GM23338 (cell line): Measurements from ENCODE around the gene ERVH48-1. TPM values are rescaled to one million over a fixed set of nuclear protein-coding genes. Genes with fewer than 3 reads are reported as not detected.

Source experiments
- ATAC-seq: fragments of 200-7000 bp; cut with Tn5 transposase; 3 replicates; pipeline ENCODE4 v1.9.1; 2020
- DNase-seq: peaks from one replicate; pipeline ENCODE4 v3.0.0-alpha.2; 2015; ENCODE audit warnings: low spot score
- H2AFZ ChIP-seq: fragments of 200-600 bp; sonication (generic); 2 replicates; pipeline ENCODE4 v1.8.0; 2016; ENCODE audit warnings: antibody characterized with exemption, mild to moderate bottlenecking, moderate library complexity
- H3F3A ChIP-seq: fragments of 200-600 bp; sonication (generic); replicated peaks from 2 replicates; pipeline ENCODE4 v1.8.0; 2017; ENCODE audit warnings: antibody characterized with exemption, mixed run types, low read depth
- H3K27ac ChIP-seq: fragments of 200-600 bp; sonication (generic); 2 replicates; pipeline ENCODE4 v1.6.1; 2016; ENCODE audit warnings: low read depth
- H3K27me3 ChIP-seq: fragments of 200-600 bp; sonication (generic); 2 replicates; pipeline ENCODE4 v1.8.0; 2016; ENCODE audit warnings: mild to moderate bottlenecking, mixed run types, moderate library complexity; ENCODE audit not compliant: insufficient read depth
- H3K36me3 ChIP-seq: fragments of 200-600 bp; sonication (generic); 2 replicates; pipeline ENCODE4 v1.8.0; 2016; ENCODE audit warnings: mild to moderate bottlenecking; ENCODE audit not compliant: insufficient read depth
- H3K4me1 ChIP-seq: fragments of 200-600 bp; sonication (generic); 2 replicates; pipeline ENCODE4 v1.8.0; 2016; ENCODE audit warnings: mild to moderate bottlenecking, moderate library complexity; ENCODE audit not compliant: insufficient read depth
- H3K4me2 ChIP-seq: fragments of 200-600 bp; sonication (generic); 2 replicates; pipeline ENCODE4 v1.7.1; 2017; ENCODE audit warnings: mixed run types
- H3K4me3 ChIP-seq: fragments of 200-600 bp; sonication (generic); 2 replicates; pipeline ENCODE4 v1.6.1; 2016; ENCODE audit warnings: mixed run types
- H3K79me2 ChIP-seq: fragments of 200-600 bp; sonication (generic); replicated peaks from 2 replicates; pipeline ENCODE4 v1.8.0; 2017; ENCODE audit warnings: mild to moderate bottlenecking; ENCODE audit not compliant: insufficient read depth
- H3K9me2 ChIP-seq: fragments of 200-600 bp; sonication (generic); 2 replicates; pipeline ENCODE4 v1.8.0; 2017; ENCODE audit not compliant: insufficient read depth
- H4K20me1 ChIP-seq: fragments of 200-600 bp; sonication (generic); replicated peaks from 2 replicates; pipeline ENCODE4 v1.8.0; 2017; ENCODE audit warnings: mild to moderate bottlenecking; ENCODE audit not compliant: insufficient read depth
- H3K27ac Mint-ChIP-seq: 2 replicates; pipeline ENCODE4 v1.8.0; 2020; ENCODE audit warnings: inconsistent platforms, mild to moderate bottlenecking, moderate library complexity, mixed read lengths
- H3K27me3 Mint-ChIP-seq: 3 replicates; pipeline ENCODE4 v1.8.0; 2022; ENCODE audit warnings: low read depth, mild to moderate bottlenecking, moderate library complexity, mixed read lengths, inconsistent platforms; ENCODE audit not compliant: insufficient read depth, poor library complexity
- H3K36me3 Mint-ChIP-seq: 3 replicates; pipeline ENCODE4 v1.8.0; 2021; ENCODE audit warnings: low read depth, mild to moderate bottlenecking, inconsistent platforms, moderate library complexity, mixed read lengths
- H3K4me1 Mint-ChIP-seq: 3 replicates; pipeline ENCODE4 v1.8.0; 2020; ENCODE audit warnings: mild to moderate bottlenecking, inconsistent platforms, mixed read lengths
- H3K4me3 Mint-ChIP-seq: 3 replicates; pipeline ENCODE4 v1.8.0; 2021; ENCODE audit warnings: moderate library complexity, mild to moderate bottlenecking, inconsistent platforms, mixed read lengths
- H3K9me3 Mint-ChIP-seq: 3 replicates; pipeline ENCODE4 v1.8.0; 2020; ENCODE audit warnings: moderate library complexity, mild to moderate bottlenecking, inconsistent platforms, mixed read lengths
- ETS1 ChIP-seq: IDR thresholded peaks from 2 replicates; pipeline ENCODE4 v1.6.1; 2016; ENCODE audit warnings: antibody characterized with exemption
- EZH2phosphoT487 ChIP-seq: fragments of 200-600 bp; sonication (generic); IDR thresholded peaks from one replicate; pipeline ENCODE4 v1.8.1; 2018; ENCODE audit warnings: antibody characterized with exemption; ENCODE audit not compliant: unreplicated experiment
- NANOG ChIP-seq: IDR thresholded peaks from 2 replicates; pipeline ENCODE4 v1.6.1; 2016; ENCODE audit warnings: antibody characterized with exemption, borderline replicate concordance
- POLR2AphosphoS5 ChIP-seq: IDR thresholded peaks from 2 replicates; pipeline ENCODE4 v1.6.1; 2016; ENCODE audit warnings: antibody characterized with exemption, low read depth
- REST ChIP-seq: IDR thresholded peaks from one replicate; pipeline ENCODE4 v1.6.1; 2018; ENCODE audit warnings: antibody characterized with exemption; ENCODE audit not compliant: unreplicated experiment
- STAT1 ChIP-seq: IDR thresholded peaks from one replicate; pipeline ENCODE4 v1.6.1; 2016; ENCODE audit warnings: antibody characterized with exemption; ENCODE audit not compliant: unreplicated experiment
- ZNF114 ChIP-seq: fragments of 250-450 bp; sonication (Bioruptor Pico); IDR thresholded peaks from 2 replicates; pipeline ENCODE4 v1.5.0; 2020; ENCODE audit warnings: mild to moderate bottlenecking, moderate library complexity
- ZNF331 ChIP-seq: fragments of 250-450 bp; sonication (Bioruptor Pico); IDR thresholded peaks from 2 replicates; pipeline ENCODE4 v1.5.0; 2020; ENCODE audit warnings: low read depth, mild to moderate bottlenecking, moderate library complexity
- polyA plus RNA-seq: library from polyadenylated mRNA; unstranded; fragments of >200 nt; fragmentation: Nextera tagmentation; extraction: Ambion mirVana; gene quantifications from 2 replicates; pipeline ENCODE4 v1.2.1, GENCODE V29; 2016
- total RNA-seq: library from RNA; depleted of rRNA; stranded (reverse); fragments of >200 nt; shearing (Covaris generic); gene quantifications from 2 replicates; pipeline ENCODE4 v1.2.3, GENCODE V29; 2014
- TF ChIP-seq, protein P1 (sequence below), 2 experiments: fragments of 200-600 bp in 1 of 2; sonication (generic) in 1 of 2; conservative IDR thresholded peaks; 2 replicates each; pipeline versions ENCODE4 v1.5.1 to v1.6.1; 2016 to 2017; ENCODE audit warnings: antibody characterized with exemption in 2 of 2, low read depth in 2 of 2, mild to moderate bottlenecking in 2 of 2, moderate library complexity in 1 of 2
- TF ChIP-seq, protein P2 (sequence below): fragments of 250-450 bp; sonication (Bioruptor Pico); IDR thresholded peaks from 2 replicates; pipeline ENCODE4 v1.5.0; 2020; ENCODE audit warnings: mild to moderate bottlenecking, moderate library complexity

Gene ERVH48-1
- total and polyA plus RNA-seq, 2 experiments from 2014 or later: 31.7 to 37.0 TPM

- TF ChIP-seq REST (no peak), STAT1 (no peak)
- TF ChIP-seq, protein P1, sequence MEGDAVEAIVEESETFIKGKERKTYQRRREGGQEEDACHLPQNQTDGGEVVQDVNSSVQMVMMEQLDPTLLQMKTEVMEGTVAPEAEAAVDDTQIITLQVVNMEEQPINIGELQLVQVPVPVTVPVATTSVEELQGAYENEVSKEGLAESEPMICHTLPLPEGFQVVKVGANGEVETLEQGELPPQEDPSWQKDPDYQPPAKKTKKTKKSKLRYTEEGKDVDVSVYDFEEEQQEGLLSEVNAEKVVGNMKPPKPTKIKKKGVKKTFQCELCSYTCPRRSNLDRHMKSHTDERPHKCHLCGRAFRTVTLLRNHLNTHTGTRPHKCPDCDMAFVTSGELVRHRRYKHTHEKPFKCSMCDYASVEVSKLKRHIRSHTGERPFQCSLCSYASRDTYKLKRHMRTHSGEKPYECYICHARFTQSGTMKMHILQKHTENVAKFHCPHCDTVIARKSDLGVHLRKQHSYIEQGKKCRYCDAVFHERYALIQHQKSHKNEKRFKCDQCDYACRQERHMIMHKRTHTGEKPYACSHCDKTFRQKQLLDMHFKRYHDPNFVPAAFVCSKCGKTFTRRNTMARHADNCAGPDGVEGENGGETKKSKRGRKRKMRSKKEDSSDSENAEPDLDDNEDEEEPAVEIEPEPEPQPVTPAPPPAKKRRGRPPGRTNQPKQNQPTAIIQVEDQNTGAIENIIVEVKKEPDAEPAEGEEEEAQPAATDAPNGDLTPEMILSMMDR (conservative IDR thresholded peaks at IDR 0.05; ENCODE audit: low read depth in 2 of 2): no peak
Observed at GRCh38 chr21:42892582-42892930, 32.9 kb downstream of the ERVH48-1 start (continued).

GRCh38 chr21:42887326-42887725 is 38.1 kb downstream of the ERVH48-1 start:
- H2AFZ ChIP-seq: no peak overlapping the region
- H3K4me2 ChIP-seq: no peak overlapping the region
- peaks cover 6% of the 10 kb centered on the region; the same call in 1 of the 2 replicates for H3F3A ChIP-seq
- peaks cover 3% of the 10 kb centered on the region; the same call in 1 of the 2 replicates for H3K36me3 ChIP-seq
- no peaks in the 10 kb centered on the region for H3K9me2 ChIP-seq
- no peaks in the 10 kb centered on the region for H3K27me3 ChIP-seq
- no peaks in the 10 kb centered on the region for H3K79me2 ChIP-seq
- Mint-ChIP-seq H3K4me3 (no peak overlapping the region), H3K27ac (no peak overlapping the region), H3K36me3 (peaks cover 11% of the 10 kb centered on the region; the same call in 1 of the 3 replicates), H3K4me1 (peaks cover 6% of the 10 kb centered on the region), H3K9me3 (no peaks in the 10 kb centered on the region; the same call in 2 of the 3 replicates), H3K27me3 (no peaks in the 10 kb centered on the region)
- peaks cover 8% of the 10 kb centered on the region for H3K4me1 ChIP-seq
- no peak overlapping the region for H3K27ac ChIP-seq
- DNase-seq (no peak), ATAC-seq (no peak)
- H4K20me1 ChIP-seq: no peaks in the 10 kb centered on the region; the same call in 1 of the 2 replicates
- no peak overlapping the region for H3K4me3 ChIP-seq
- TF ChIP-seq ZNF114 (CRISPR knock-in tag): no peak
- TF ChIP-seq ETS1: no peak
- no peak for TF ChIP-seq ZNF331 (CRISPR knock-in tag)
- no peak for TF ChIP-seq EZH2phosphoT487
- no peak for TF ChIP-seq NANOG
- no peak for TF ChIP-seq POLR2AphosphoS5
- TF ChIP-seq, protein P2, sequence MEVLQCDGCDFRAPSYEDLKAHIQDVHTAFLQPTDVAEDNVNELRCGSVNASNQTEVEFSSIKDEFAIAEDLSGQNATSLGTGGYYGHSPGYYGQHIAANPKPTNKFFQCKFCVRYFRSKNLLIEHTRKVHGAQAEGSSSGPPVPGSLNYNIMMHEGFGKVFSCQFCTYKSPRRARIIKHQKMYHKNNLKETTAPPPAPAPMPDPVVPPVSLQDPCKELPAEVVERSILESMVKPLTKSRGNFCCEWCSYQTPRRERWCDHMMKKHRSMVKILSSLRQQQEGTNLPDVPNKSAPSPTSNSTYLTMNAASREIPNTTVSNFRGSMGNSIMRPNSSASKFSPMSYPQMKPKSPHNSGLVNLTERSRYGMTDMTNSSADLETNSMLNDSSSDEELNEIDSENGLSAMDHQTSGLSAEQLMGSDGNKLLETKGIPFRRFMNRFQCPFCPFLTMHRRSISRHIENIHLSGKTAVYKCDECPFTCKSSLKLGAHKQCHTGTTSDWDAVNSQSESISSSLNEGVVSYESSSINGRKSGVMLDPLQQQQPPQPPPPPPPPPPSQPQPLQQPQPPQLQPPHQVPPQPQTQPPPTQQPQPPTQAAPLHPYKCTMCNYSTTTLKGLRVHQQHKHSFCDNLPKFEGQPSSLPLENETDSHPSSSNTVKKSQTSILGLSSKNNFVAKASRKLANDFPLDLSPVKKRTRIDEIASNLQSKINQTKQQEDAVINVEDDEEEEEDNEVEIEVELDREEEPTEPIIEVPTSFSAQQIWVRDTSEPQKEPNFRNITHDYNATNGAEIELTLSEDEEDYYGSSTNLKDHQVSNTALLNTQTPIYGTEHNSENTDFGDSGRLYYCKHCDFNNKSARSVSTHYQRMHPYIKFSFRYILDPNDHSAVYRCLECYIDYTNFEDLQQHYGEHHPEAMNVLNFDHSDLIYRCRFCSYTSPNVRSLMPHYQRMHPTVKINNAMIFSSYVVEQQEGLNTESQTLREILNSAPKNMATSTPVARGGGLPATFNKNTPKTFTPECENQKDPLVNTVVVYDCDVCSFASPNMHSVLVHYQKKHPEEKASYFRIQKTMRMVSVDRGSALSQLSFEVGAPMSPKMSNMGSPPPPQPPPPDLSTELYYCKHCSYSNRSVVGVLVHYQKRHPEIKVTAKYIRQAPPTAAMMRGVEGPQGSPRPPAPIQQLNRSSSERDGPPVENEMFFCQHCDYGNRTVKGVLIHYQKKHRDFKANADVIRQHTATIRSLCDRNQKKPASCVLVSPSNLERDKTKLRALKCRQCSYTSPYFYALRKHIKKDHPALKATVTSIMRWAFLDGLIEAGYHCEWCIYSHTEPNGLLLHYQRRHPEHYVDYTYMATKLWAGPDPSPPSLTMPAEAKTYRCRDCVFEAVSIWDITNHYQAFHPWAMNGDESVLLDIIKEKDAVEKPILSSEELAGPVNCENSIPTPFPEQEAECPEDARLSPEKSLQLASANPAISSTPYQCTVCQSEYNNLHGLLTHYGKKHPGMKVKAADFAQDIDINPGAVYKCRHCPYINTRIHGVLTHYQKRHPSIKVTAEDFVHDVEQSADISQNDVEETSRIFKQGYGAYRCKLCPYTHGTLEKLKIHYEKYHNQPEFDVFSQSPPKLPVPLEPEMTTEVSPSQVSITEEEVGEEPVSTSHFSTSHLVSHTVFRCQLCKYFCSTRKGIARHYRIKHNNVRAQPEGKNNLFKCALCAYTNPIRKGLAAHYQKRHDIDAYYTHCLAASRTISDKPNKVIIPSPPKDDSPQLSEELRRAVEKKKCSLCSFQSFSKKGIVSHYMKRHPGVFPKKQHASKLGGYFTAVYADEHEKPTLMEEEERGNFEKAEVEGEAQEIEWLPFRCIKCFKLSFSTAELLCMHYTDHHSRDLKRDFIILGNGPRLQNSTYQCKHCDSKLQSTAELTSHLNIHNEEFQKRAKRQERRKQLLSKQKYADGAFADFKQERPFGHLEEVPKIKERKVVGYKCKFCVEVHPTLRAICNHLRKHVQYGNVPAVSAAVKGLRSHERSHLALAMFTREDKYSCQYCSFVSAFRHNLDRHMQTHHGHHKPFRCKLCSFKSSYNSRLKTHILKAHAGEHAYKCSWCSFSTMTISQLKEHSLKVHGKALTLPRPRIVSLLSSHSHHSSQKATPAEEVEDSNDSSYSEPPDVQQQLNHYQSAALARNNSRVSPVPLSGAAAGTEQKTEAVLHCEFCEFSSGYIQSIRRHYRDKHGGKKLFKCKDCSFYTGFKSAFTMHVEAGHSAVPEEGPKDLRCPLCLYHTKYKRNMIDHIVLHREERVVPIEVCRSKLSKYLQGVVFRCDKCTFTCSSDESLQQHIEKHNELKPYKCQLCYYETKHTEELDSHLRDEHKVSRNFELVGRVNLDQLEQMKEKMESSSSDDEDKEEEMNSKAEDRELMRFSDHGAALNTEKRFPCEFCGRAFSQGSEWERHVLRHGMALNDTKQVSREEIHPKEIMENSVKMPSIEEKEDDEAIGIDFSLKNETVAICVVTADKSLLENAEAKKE: no peak
